Sigmoid colon (tissue), 7 donors: ENCODE measurements around the gene PCSK2. TPM values are rescaled to one million over a fixed set of nuclear protein-coding genes. Genes with fewer than 3 reads are reported as not detected.

Experiments used
- DNase-seq: peaks from one replicate; pipeline ENCODE4 v3.0.0-alpha.2; 2019
- H3K27ac ChIP-seq, 4 donors: fragments of 200-600 bp; sonication (generic); one replicate each; pipeline ENCODE4 v1.5.1; 2016 to 2019; ENCODE audit warnings: mild to moderate bottlenecking in 1 of 4
- H3K27me3 ChIP-seq, 3 donors: fragments of 200-600 bp; sonication (generic); one replicate each; pipeline ENCODE4 v1.5.1; 2019; ENCODE audit warnings: mild to moderate bottlenecking in 1 of 3
- H3K36me3 ChIP-seq, 4 donors: fragments of 200-600 bp; sonication (generic); one replicate each; pipeline ENCODE4 v1.5.1; 2016 to 2019
- H3K4me1 ChIP-seq, 4 donors: fragments of 200-600 bp; sonication (generic); one replicate each; pipeline ENCODE4 v1.5.1; 2017 to 2019
- H3K4me3 ChIP-seq, 4 donors: fragments of 200-600 bp; sonication (generic); one replicate each; pipeline ENCODE4 v1.5.1; 2017 to 2019; ENCODE audit warnings: mild to moderate bottlenecking in 2 of 4, moderate library complexity in 1 of 4
- H3K9me3 ChIP-seq, 4 donors: fragments of 200-600 bp in 3 of 4; sonication (generic) in 3 of 4; one replicate each; pipeline versions ENCODE4 v1.5.1 to v1.6.1; 2013 to 2019
- EP300 ChIP-seq, 4 donors: sonication (generic); formaldehyde crosslinking; IDR thresholded peaks; one replicate each; pipeline ENCODE4 v1.6.1; 2017; ENCODE audit warnings: antibody characterized with exemption in 4 of 4
- POLR2A ChIP-seq, 2 donors: fragments of 450-650 bp; IDR thresholded peaks; one replicate each; pipeline ENCODE4 v1.6.1; 2016; ENCODE audit warnings: antibody characterized with exemption in 2 of 2, mild to moderate bottlenecking in 2 of 2, moderate library complexity in 2 of 2
- POLR2AphosphoS5 ChIP-seq, 4 donors: sonication (generic); formaldehyde crosslinking; IDR thresholded peaks; one replicate each; pipeline ENCODE4 v1.6.1; 2017; ENCODE audit warnings: antibody characterized with exemption in 4 of 4
- WGBS, 2 donors: extraction: QIAGEN DNeasy Blood & Tissue Kit; methylation state at CpG; one replicate each; pipeline ENCODE4 v1.1.7; 2013; 5-methylcytosine and 5-hydroxymethylcytosine counted together
- intact Hi-C: fragments of 100-400 bp; cut with DNase I; formaldehyde crosslinking; loops from one replicate; pipeline ENCODE4 v1.15.1; 2023
- polyA plus RNA-seq, 3 donors: library from polyadenylated mRNA; stranded (reverse); fragments of 200-250 nt; gene quantifications; one replicate each; pipeline ENCODE4 v1.2.3, GENCODE V29; 2013
- total RNA-seq, 4 donors: library from RNA; depleted of rRNA; stranded (reverse); fragments of >200 nt; gene quantifications; one replicate each; pipeline ENCODE4 v1.1.0, GENCODE V29; 2016
- TF ChIP-seq, protein P1 (sequence below), 4 experiments: fragments of 450-650 bp in 3 of 4; fragments of 200-600 bp in 1 of 4; IDR thresholded peaks; one replicate each; pipeline ENCODE4 v1.5.1; 2016 to 2019; ENCODE audit warnings: antibody characterized with exemption in 4 of 4, mild to moderate bottlenecking in 3 of 4, moderate library complexity in 2 of 4
- donor health status: healthy with polysubstance abuse.
- donor health status: Bipolar disorder and iron deficiency.
- donor health status: healthy.

PCSK2 gene
- total and polyA plus RNA-seq, 7 donors: 0.54 to 5.4 (median 2.4) TPM; not detected in 1

DNA sequence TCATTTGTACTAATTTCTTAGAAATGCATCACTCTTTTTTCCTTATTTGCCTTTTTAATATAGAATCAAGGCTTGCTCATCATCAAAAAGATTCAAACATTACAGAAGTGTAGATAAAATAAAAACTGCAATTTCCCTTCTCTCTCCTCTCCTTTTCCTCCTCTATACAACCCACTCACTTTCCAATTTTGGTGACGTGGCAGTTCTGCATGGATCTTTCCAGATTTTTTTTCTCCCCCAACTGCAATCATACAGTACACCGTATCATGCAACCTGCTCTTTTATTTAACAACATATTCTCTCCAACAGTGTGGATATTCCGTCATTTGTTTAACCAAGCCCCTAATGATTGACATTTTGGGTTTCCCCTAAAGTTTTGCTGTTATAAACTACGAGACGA, 163.8 kb downstream of the PCSK2 start:
- Histone ChIP-seq H3K4me3 (no peak overlapping the region), H3K4me1 (no peaks in the 10 kb centered on the region), H3K36me3 (no peaks in the 10 kb centered on the region), H3K9me3 (no peaks in the 10 kb centered on the region), H3K27me3 (no peaks in the 10 kb centered on the region), H3K27ac (no peak overlapping the region)
- TF ChIP-seq POLR2AphosphoS5 (IDR thresholded peaks at IDR 0.05) (no peak), EP300 (IDR thresholded peaks at IDR 0.05) (no peak), POLR2A (IDR thresholded peaks at IDR 0.05) (no peak)
- TF ChIP-seq, protein P1, sequence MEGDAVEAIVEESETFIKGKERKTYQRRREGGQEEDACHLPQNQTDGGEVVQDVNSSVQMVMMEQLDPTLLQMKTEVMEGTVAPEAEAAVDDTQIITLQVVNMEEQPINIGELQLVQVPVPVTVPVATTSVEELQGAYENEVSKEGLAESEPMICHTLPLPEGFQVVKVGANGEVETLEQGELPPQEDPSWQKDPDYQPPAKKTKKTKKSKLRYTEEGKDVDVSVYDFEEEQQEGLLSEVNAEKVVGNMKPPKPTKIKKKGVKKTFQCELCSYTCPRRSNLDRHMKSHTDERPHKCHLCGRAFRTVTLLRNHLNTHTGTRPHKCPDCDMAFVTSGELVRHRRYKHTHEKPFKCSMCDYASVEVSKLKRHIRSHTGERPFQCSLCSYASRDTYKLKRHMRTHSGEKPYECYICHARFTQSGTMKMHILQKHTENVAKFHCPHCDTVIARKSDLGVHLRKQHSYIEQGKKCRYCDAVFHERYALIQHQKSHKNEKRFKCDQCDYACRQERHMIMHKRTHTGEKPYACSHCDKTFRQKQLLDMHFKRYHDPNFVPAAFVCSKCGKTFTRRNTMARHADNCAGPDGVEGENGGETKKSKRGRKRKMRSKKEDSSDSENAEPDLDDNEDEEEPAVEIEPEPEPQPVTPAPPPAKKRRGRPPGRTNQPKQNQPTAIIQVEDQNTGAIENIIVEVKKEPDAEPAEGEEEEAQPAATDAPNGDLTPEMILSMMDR (IDR thresholded peaks at IDR 0.05): no peak
- 71 to 80% methylated on average over 5 of the region's 5 CpGs for WGBS, 2 donors
- no peak for DNase-seq
- intact Hi-C loops: no loop called here

DNA sequence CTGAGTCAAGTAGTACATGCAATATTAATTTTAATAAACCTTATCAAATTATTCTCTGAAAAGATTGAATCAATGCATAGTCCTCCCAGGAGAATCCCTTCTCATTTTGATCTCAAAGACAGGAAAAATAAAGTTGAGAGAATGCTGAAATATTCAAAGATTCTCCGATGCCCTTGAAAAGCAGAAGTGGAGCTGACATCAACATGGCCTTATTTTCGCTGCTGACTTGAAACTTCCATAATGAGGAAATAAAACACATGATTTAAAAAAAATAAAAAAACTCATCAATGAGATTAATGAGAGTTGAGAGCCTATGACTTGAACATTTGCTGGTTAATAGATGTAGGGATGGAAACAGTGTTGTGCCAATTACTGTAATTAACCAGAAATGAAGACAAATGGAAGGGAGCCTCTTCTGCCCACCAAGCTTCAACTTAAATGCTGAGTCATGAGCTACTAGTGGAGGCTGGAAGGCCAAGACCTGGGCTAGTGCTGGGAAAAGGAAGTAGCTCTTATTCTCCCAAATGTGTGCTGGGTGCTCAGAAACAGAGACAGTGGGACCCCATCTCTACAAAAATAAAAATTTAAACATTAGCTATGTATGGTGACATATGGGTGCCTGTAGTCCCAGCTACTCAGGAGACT, 164.4 kb downstream of the PCSK2 start:
- H3K4me3 ChIP-seq: no peak overlapping the region
- H3K36me3 ChIP-seq: no peaks in the 10 kb centered on the region
- H3K9me3 ChIP-seq: no peaks in the 10 kb centered on the region
- no peaks in the 10 kb centered on the region for H3K27me3 ChIP-seq
- DNase-seq: no peak
- WGBS, 2 donors: 73 to 86% methylated on average over 2 of the region's 2 CpGs
- H3K4me1 ChIP-seq: no peaks in the 10 kb centered on the region
- TF ChIP-seq POLR2AphosphoS5 (IDR thresholded peaks at IDR 0.05): no peak
- TF ChIP-seq EP300 (IDR thresholded peaks at IDR 0.05): no peak
- TF ChIP-seq, protein P1 (IDR thresholded peaks at IDR 0.05): no peak
- no peak for TF ChIP-seq POLR2A (IDR thresholded peaks at IDR 0.05)
- H3K27ac ChIP-seq: no peak overlapping the region
- intact Hi-C loops: no loop called here

DNA sequence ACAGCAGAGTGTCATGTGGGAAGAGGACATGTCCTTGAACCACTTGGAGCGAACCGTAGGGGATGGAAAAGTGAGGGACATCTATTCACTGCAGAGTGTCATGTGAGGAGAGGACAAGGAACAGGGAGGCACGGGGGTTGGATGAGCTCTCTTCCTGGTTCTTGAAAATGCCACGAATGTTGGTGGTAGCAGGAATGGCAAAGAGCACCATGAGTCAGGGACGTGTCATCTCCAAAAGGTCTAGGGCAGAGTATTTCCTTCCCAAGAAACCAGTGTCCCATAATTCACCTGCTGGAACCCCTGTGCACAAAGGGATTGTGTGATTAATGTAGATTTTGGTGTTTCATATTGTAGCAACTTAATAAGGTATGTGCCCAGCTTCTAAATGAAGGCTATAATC, 167.6 kb downstream of the PCSK2 start:
- intact Hi-C loops: no loop called here
- Histone ChIP-seq H3K27ac (no peak overlapping the region), H3K4me3 (no peak overlapping the region), H3K27me3 (no peaks in the 10 kb centered on the region), H3K4me1 (no peaks in the 10 kb centered on the region), H3K36me3 (no peaks in the 10 kb centered on the region), H3K9me3 (no peaks in the 10 kb centered on the region)
- TF ChIP-seq POLR2A (IDR thresholded peaks at IDR 0.05): no peak
- DNase-seq: no peak
- 73 to 78% methylated on average over 5 of the region's 5 CpGs for WGBS, 2 donors

DNA sequence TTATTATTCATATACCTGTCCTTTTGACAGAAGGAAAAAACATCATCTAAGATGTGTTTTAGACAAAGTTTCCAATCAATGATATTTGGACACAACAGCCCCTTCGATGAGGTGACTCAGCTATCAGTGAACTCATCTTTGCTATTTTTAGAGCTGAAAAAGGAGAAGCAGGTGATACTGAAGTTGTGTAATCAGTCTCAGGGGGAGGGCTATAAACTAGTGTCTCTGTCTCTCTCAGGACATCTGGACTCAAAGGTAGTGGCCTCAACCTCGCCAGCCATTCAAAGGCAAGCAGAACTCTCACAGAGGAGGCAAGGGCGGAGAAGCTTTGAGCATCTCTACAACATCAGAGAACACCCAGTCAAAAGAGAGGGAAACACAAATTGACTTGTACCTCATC, 168.9 kb downstream of the PCSK2 start:
- H3K9me3 ChIP-seq: no peaks in the 10 kb centered on the region
- H3K27ac ChIP-seq: no peak overlapping the region
- H3K4me1 ChIP-seq: no peaks in the 10 kb centered on the region
- intact Hi-C loops: no loop called here
- no peak for DNase-seq
- WGBS, 2 donors: 64 to 74% methylated on average over 3 of the region's 3 CpGs
- H3K4me3 ChIP-seq: no peak overlapping the region
- TF ChIP-seq, protein P1 (IDR thresholded peaks at IDR 0.05): no peak
- TF ChIP-seq POLR2AphosphoS5 (IDR thresholded peaks at IDR 0.05) (no peak), POLR2A (IDR thresholded peaks at IDR 0.05) (no peak), EP300 (IDR thresholded peaks at IDR 0.05) (no peak)
- no peaks in the 10 kb centered on the region for H3K36me3 ChIP-seq
- H3K27me3 ChIP-seq: no peaks in the 10 kb centered on the region

DNA sequence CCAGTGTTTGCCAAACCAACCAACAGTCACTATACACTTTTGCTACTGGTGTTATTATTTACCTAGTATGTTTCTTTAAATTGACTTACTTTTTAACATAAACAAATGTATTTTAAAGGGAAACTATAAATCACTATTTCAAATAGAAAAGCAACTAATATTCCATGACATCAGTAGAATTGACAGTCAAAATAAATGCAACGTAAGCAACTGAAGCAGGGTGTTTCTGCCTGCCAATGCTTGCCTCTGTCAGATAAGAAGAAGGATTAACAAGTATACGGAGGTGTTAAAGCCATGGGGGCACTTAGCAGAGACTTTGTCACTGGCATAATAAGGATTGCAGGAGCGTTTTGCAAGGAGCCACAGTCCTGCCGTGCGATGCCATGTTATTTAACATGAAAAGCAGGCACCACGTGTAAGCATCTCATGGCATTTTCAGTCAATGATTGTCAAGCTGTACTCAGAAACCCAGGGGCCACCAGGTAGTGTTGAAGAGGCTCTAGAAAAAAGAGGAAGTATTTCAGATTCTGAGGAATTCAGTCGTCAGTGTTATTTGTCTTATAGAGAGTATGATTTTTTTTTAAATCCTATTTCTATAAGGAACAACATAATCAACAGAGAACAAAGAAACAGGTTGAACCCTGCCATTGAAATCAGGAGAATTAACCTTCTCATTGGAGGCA, 172.6 kb downstream of the PCSK2 start:
- Histone ChIP-seq H3K4me3 (no peak overlapping the region), H3K9me3 (no peaks in the 10 kb centered on the region), H3K36me3 (no peaks in the 10 kb centered on the region), H3K4me1 (no peaks in the 10 kb centered on the region), H3K27me3 (no peaks in the 10 kb centered on the region), H3K27ac (no peak overlapping the region)
- intact Hi-C loops: no loop called here
- DNase-seq: no peak
- WGBS, 2 donors: 46 to 58% methylated on average over 7 of the region's 7 CpGs
- TF ChIP-seq POLR2AphosphoS5 (IDR thresholded peaks at IDR 0.05) (no peak), EP300 (IDR thresholded peaks at IDR 0.05) (no peak), POLR2A (IDR thresholded peaks at IDR 0.05) (no peak)
- TF ChIP-seq, protein P1 (IDR thresholded peaks at IDR 0.05): no peak
